CD14-positive monocyte (primary cell): Measurements from ENCODE around the gene EIPR1. TPM values are rescaled to one million over a fixed set of nuclear protein-coding genes. Genes with fewer than 3 reads are reported as not detected.

Experiments
- DNase-seq, 3 donors: peaks; one replicate each; pipeline ENCODE4 v3.0.0-alpha.2; 2011 to 2022
- H2AFZ ChIP-seq: 2 replicates; pipeline ENCODE4 v1.6.0; 2012; ENCODE audit warnings: mild to moderate bottlenecking, low read depth, low read length, inconsistent platforms; ENCODE audit not compliant: insufficient read depth, poor library complexity, severe bottlenecking
- H3K27ac ChIP-seq, 2 donors: 1 replicate in 1 of 2; 2 replicates in 1 of 2; pipeline ENCODE4 v1.5.1; 2012 to 2013; ENCODE audit warnings: low read length in 2 of 2, control low read depth in 1 of 2, inconsistent platforms in 1 of 2, low read depth in 1 of 2, mild to moderate bottlenecking in 1 of 2
- H3K27me3 ChIP-seq, 2 donors: one replicate each; pipeline versions ENCODE4 v1.6.0 to v1.6.1; 2011 to 2013; ENCODE audit warnings: low read length in 2 of 2; ENCODE audit not compliant: control insufficient read depth in 2 of 2, insufficient read depth in 2 of 2
- H3K36me3 ChIP-seq, 2 donors: replicated peaks in 1 of 2; 1 replicate in 1 of 2; 2 replicates in 1 of 2; pipeline versions ENCODE4 v1.5.1 to v1.6.1; 2012 to 2013; ENCODE audit warnings: low read length in 2 of 2, control low read depth in 1 of 2, inconsistent platforms in 1 of 2, mild to moderate bottlenecking in 1 of 2; ENCODE audit not compliant: insufficient read depth in 2 of 2, control insufficient read depth in 1 of 2
- H3K4me1 ChIP-seq, 2 donors: 1 replicate in 1 of 2; 2 replicates in 1 of 2; pipeline versions ENCODE4 v1.5.1 to v1.6.1; 2012 to 2013; ENCODE audit warnings: low read length in 2 of 2, control low read depth in 1 of 2, inconsistent platforms in 1 of 2, mild to moderate bottlenecking in 1 of 2, moderate library complexity in 1 of 2; ENCODE audit not compliant: insufficient read depth in 2 of 2, control insufficient read depth in 1 of 2
- H3K4me2 ChIP-seq: replicated peaks from 2 replicates; pipeline ENCODE3; 2012; ENCODE audit warnings: low read length, moderate library complexity, mild to moderate bottlenecking; ENCODE audit not compliant: poor library complexity, severe bottlenecking; ENCODE audit errors: extremely low read depth
- H3K4me3 ChIP-seq, 3 experiments: fragments of 200-600 bp in 1 of 3; sonication (generic) in 1 of 3; replicated peaks in 1 of 3; 1 replicate in 2 of 3; 2 replicates in 1 of 3; pipeline ENCODE4 v1.5.1; 2011 to 2013; ENCODE audit warnings: low read length in 3 of 3, mild to moderate bottlenecking in 3 of 3, control low read depth in 2 of 3, low read depth in 2 of 3, inconsistent platforms in 1 of 3, moderate library complexity in 1 of 3
- H3K79me2 ChIP-seq: 2 replicates; pipeline ENCODE4 v1.6.0; 2012; ENCODE audit warnings: mild to moderate bottlenecking, control low read depth, inconsistent platforms, low read length, moderate library complexity; ENCODE audit not compliant: insufficient read depth
- H3K9ac ChIP-seq: 2 replicates; pipeline ENCODE4 v1.6.0; 2017; ENCODE audit warnings: low read length, mild to moderate bottlenecking; ENCODE audit not compliant: insufficient read depth, poor library complexity, severe bottlenecking
- H3K9me3 ChIP-seq, 2 donors: replicated peaks in 1 of 2; 1 replicate in 1 of 2; 2 replicates in 1 of 2; pipeline versions ENCODE4 v1.5.1 to v1.6.1; 2012 to 2013; ENCODE audit warnings: low read length in 2 of 2, control low read depth in 1 of 2; ENCODE audit not compliant: control insufficient read depth in 1 of 2, insufficient read depth in 1 of 2
- H4K20me1 ChIP-seq: 2 replicates; pipeline ENCODE4 v1.6.0; 2012; ENCODE audit warnings: mild to moderate bottlenecking, low read length, control low read depth, moderate library complexity; ENCODE audit not compliant: insufficient read depth
- H3K27ac Mint-ChIP-seq, 7 donors: one replicate each; pipeline ENCODE4 v1.8.0; 2020; ENCODE audit warnings: mild to moderate bottlenecking in 7 of 7, mixed read lengths in 7 of 7, moderate library complexity in 6 of 7, inconsistent platforms in 2 of 7
- H3K27me3 Mint-ChIP-seq, 3 donors: one replicate each; pipeline ENCODE4 v1.8.0; 2021 to 2022; ENCODE audit warnings: low read depth in 3 of 3, mild to moderate bottlenecking in 3 of 3, mixed read lengths in 3 of 3, moderate library complexity in 3 of 3, inconsistent platforms in 1 of 3
- H3K36me3 Mint-ChIP-seq, 2 donors: one replicate each; pipeline ENCODE4 v1.8.0; 2020; ENCODE audit warnings: mixed read lengths in 2 of 2, inconsistent platforms in 1 of 2, mild to moderate bottlenecking in 1 of 2
- H3K4me1 Mint-ChIP-seq: one replicate; pipeline ENCODE4 v1.8.0; 2020; ENCODE audit warnings: mild to moderate bottlenecking, mixed read lengths
- H3K4me3 Mint-ChIP-seq, 2 donors: one replicate each; pipeline ENCODE4 v1.8.0; 2020; ENCODE audit warnings: mild to moderate bottlenecking in 2 of 2, mixed read lengths in 2 of 2, moderate library complexity in 1 of 2
- H3K9me3 Mint-ChIP-seq, 7 donors: one replicate each; pipeline ENCODE4 v1.8.0; 2020 to 2022; ENCODE audit warnings: mixed read lengths in 7 of 7, mild to moderate bottlenecking in 6 of 7, moderate library complexity in 6 of 7, inconsistent platforms in 2 of 7
- CTCF ChIP-seq: fragments of 200-600 bp; IDR thresholded peaks from one replicate; pipeline ENCODE4 v1.8.0; 2022; ENCODE audit warnings: antibody characterized with exemption, mild to moderate bottlenecking
- WGBS: methylation state at CpG from one replicate; pipeline ENCODE4 v1.1.5; 2013; ENCODE audit warnings: missing lambda C conversion rate; ENCODE audit not compliant: insufficient coverage; 5-methylcytosine and 5-hydroxymethylcytosine counted together
- intact Hi-C, 2 donors: fragments of 100-400 bp; cut with micrococcal nuclease; formaldehyde crosslinking; loops; one replicate each; pipeline versions ENCODE4 v1.15.0 to v1.15.1; 2023
- polyA plus RNA-seq, 3 donors: library from polyadenylated mRNA; depleted of rRNA in 1 of 3; unstranded in 2 of 3; stranded (reverse) in 1 of 3; fragments of 300-500 nt in 2 of 3; fragments of >200 nt in 1 of 3; fragmentation: Illumina TruSeq in 2 of 3; gene quantifications; 1 replicate in 2 of 3; 2 replicates in 1 of 3; pipeline ENCODE4 v1.2.3, GENCODE V29; 2012 to 2021

Gene EIPR1
- polyA plus RNA-seq, 3 donors, result 19.0 to 22.4 (median 20.8) TPM

DNA sequence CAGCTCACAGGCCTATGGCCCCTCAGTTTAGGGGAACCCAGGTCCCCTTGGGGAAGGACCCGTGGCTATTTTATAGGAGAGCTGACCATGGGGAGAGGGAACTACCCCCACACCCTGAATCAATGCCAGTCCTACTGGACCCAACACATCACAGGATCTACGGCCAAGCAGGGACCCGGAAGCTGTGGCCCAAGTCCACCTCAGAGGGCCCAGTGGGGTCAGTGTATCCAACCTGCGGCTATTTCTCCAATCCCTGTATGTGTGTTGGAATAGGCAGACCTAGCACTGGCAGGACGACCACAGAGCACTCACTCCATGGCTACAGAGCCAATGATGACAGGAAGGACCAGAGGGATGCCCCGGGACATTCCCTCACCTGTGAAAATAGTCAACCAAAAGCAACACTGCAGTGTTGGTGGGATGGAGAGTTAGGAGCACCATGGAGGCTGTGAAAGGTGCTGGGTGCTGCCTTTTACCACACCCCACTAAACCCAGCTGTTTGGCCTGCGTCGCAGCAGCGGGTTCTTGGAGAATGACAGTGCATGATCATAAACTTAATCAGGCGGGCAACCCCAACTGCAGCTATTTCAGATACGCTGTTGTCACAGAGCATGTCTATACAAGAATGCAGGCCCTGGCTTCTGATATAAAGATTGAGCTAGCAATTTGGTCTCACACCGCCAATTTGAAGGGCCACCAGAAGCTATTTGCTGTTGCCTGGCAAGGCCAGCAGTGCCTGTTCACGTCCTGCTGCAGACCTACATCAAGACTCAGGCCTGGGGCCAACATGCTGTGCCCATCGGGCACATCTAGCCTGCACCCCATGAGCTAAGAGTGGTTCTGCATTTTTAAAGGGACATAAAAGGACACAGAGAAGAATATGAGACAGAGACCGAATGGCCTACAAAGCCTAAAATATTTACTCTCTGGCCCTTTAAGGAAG, 110.4 kb downstream of the EIPR1 start:
- Histone ChIP-seq H3K27me3 (no peaks in the 10 kb centered on the region), H4K20me1 (no peaks in the 10 kb centered on the region), H3K4me1 (peaks cover 10 to 13% of the 10 kb centered on the region in 2 donors), H2AFZ (no peak overlapping the region), H3K4me2 (no peak overlapping the region), H3K4me3 (no peak overlapping the region), H3K36me3 (no peaks in the 10 kb centered on the region), H3K9ac (no peak overlapping the region), H3K27ac (no peak overlapping the region), H3K79me2 (no peaks in the 10 kb centered on the region), H3K9me3 (peaks cover 0 to 2% of the 10 kb centered on the region in 2 donors)
- peaks cover 9% of the 10 kb centered on the region in 2 donors for H3K36me3 Mint-ChIP-seq
- H3K4me3 Mint-ChIP-seq, result no peak overlapping the region
- no peak for TF ChIP-seq CTCF
- WGBS, result 96% methylated on average over 12 of the region's 15 CpGs
- no peaks in the 10 kb centered on the region for H3K27me3 Mint-ChIP-seq
- H3K27ac Mint-ChIP-seq, result peak overlapping the region in 2 of 7 donors; percentile 28 to 43
- no peak for DNase-seq
- peaks cover 0 to 4% (median 0%) of the 10 kb centered on the region in 7 donors for H3K9me3 Mint-ChIP-seq
- intact Hi-C loops, result no loop called here
- H3K4me1 Mint-ChIP-seq, result peaks cover 12% of the 10 kb centered on the region

DNA sequence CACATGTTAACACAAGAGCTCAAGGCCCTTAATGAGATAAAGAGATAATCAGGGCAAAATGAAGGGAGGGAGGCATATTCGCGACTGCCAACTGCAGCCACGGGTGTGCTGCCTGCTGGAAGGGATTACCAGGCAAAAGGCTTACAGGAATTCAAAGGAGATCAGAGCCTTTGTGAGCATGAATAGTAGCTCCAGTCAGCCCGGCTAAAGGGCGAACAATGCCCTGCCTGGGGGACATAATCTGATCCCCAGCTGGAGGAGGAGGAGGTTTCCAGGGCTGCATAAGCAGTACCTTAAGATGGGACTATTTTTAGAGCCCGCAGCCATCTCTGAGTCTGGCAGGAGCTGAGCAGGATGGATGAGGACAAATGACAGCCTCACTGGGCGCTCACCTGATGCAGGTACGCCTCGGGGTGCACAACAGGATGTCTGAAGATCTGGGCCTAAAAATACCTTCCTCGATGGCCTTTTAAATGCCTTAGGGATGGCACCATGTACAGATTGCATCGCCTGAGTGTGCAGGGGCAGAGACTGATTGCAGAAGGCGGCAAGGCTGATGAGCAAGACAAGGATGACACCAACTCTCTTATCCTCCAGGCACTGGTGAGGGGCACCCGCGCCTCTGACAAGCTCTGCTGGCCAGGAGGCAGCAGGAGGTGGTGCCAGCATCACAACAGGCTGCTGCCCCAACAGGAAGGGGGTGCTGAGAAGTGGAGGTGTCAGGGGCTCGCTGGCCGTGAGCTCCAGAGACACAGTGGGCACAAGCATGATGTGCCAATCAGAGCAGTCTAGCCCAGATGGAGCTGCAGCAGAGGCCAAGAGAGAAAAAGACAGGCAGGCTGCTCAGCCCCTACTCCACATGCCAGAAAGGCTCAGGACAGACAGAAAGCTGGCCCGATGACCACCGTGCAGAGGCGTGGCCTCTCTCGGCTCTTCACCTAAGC, 111.4 kb downstream of the EIPR1 start:
- Histone ChIP-seq H4K20me1 (no peaks in the 10 kb centered on the region), H3K4me3 (no peak overlapping the region), H3K4me1 (peaks cover 10 to 13% of the 10 kb centered on the region in 2 donors), H3K9ac (no peak overlapping the region), H3K4me2 (no peak overlapping the region), H3K79me2 (no peaks in the 10 kb centered on the region), H3K36me3 (no peaks in the 10 kb centered on the region), H3K27me3 (no peaks in the 10 kb centered on the region), H3K9me3 (no peaks in the 10 kb centered on the region), H2AFZ (no peak overlapping the region), H3K27ac (no peak overlapping the region)
- Mint-ChIP-seq H3K27me3 (no peaks in the 10 kb centered on the region), H3K36me3 (peaks cover 7 to 9% of the 10 kb centered on the region in 2 donors), H3K27ac (peak overlapping the region in 1 of 7 donors; percentile 28), H3K4me1 (peaks cover 12% of the 10 kb centered on the region), H3K4me3 (no peak overlapping the region), H3K9me3 (peaks cover 0 to 2% (median 0%) of the 10 kb centered on the region in 7 donors)
- WGBS, result 95% methylated on average over 14 of the region's 20 CpGs
- intact Hi-C loops, result no loop called here
- no peak for TF ChIP-seq CTCF
- DNase-seq, result no peak
